Measurements from ENCODE around the gene VPS13A.
A peak's percentile ranks its signal among the peaks of the same experiment; 100 is the strongest.

VPS13A gene

DNA sequence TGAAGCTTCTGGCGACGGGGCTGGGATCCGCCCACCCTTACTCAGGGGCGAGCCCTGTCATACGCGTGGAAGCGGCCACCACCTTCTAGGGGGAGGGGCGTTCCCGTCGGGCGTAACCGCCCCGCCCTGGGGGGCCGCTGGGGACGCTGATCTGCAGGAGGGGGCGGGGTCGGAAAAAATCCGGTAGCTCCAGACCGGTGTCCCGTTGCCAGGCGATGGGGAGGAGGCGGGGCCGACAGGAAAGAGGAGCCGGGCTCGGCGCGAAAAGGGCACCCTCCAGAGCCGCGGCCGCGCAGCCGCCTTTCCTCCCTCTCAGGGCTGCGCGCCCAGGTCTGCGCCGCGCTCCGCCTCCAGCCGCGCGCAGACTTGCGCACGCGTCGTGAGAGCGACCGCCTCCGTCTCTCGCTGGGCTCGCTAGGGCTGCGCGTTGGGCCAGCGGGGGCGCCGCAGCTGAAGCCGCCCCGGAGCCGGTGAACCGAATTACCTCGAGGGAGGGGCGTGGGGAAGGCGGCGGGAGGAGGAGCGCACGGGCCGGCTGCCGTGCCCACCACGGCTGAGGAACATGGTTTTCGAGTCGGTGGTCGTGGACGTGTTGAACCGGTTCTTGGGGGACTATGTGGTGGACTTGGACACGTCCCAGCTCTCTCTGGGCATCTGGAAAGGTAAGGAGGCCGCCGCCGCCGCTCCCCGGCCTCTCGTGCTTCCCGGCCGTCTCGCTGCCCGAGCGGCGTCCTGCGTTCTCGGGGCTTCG lies at the start of gene VPS13A:
Gene VPS13A (plus strand): TSS at position 392 of the 751 bp plus-strand sequence. CDS start 171 bp downstream, at position 563.
- peak; percentile 52 for DNase-seq

DNA sequence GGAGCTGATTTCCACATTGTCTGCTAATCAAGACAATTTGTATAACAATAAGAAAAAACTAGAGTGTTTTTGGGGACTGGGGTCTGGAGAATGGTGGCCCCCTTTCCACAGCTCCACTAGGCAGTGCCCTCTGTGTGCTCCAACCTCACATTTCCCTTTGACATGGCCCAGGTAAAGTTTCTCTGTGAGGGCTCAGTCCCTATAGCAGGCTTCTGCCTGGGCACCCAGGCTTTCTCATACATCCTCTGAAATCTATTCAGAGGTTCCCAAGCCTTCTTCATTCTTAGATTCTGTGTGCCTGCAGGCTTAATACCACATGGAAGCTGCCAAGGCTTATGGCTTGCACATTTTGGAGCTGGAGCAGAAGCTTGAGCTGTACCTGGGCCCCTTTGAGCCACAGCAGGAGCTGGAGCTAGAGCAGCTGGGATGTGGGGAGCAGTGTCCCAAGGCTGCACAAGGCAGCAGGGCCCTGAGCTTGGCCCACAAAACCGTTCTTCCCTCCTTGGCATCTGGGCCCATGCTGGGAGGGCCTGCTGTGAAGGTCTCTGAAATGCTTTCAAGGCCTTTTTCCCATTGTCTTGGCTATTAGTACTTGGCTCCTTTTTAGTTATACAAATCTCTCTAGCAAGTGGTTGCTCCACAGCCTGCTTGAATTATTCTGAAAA lies 49.1 kb upstream of the VPS13A start:
- no peak for DNase-seq

GRCh38 chr9:77131399-77131798 lies 45.9 kb upstream of the VPS13A start:
- no peak for DNase-seq

DNA sequence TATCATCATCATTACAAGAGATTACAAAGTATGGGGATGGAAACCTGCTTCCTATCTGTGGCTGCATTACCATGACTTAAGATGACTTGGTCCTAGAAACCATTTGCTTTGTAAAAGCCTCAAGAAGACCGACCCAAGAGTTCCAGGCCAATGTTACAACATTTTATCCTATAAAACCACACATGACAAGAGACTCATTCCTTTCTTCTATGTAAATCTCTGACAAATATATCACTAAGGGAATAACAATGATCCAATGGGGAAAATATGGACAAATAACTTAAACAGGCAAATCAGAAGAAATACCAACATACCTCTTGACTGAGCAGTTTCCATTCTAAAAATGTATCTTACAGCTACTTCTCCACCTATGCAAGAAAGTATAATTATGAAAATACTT lies 44.3 kb upstream of the VPS13A start:
- DNase-seq = no peak

DNA sequence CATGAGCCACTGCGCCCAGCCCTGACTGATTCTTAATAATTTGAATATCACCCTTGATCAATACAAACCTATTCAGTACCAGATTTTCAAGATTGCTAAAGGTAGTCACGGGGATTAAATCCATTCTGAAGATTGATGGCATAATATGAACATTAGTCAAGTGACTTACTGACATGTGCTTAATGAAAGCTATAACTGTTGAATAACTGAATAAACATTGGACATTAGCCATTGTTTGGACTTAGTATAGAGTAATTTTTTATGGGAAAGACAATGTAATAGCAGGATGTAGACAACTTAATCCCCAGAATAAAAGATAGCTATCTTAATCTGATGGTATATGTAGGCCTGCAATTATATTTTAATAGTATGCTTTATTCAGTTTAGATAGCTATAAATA lies 35.0 kb upstream of the VPS13A start:
- DNase-seq = no peak

- DNase-seq = no peak
These were observed 27.5 kb upstream of the VPS13A start for GRCh38 chr9:77149879-77150278.

- DNase-seq = no peak
These were observed 25.0 kb upstream of the VPS13A start for GRCh38 chr9:77152289-77152688.

DNA sequence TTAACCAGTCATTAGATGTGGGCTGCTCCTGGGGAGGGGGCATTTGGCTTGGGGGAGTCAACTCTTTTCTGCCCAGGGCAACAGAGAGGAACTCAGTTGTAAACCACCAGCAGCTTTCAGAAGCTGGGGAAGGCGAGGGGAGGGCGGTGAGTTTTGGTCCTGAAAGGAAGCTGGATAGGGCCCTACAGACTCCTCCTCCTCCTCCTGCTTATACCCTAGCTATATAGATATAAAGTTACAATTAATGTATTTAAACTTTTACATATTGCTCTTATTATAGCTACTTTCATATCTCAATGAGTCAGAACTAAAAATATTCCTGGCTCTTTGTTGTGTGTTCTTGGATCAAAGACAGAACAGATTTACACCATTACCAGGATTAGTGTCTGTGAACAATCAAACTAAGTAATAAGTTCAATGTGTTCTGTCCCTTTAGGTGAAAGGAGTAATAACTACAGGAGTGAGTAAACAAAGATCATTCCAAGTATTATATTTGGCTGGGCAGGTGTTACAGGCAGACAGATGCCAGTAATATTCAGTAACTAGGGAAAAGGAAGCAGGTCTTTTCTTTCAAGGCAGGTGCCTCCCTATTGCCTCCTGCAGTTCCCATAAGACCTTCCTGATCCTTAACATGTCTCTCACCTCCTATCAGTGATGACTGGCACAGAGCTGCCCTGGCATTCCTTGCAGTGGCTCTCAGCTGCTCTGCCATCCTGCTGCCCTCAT lies 20.5 kb upstream of the VPS13A start:
- DNase-seq = no peak

- DNase-seq = no peak
These were observed 18.4 kb upstream of the VPS13A start for GRCh38 chr9:77158772-77159513.

DNA sequence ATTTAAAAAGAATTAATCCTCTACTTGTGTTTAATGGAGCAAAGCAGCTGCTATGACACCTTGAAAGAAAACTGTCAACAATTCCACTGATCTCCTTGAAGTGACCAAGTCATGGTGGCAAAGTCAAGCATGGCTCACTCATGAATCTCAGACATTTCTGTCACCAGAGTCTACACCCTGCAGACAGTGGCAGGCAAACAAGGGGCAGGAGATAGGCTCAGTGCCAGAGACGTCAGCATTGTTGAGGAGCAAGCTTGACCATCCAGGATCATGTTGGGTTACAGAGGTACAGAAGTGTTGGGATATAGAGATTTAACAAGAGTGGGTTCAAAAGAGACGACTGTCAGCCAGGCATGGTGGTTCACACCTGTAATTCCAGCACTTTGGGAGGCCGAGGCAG lies 16.1 kb upstream of the VPS13A start:
- no peak for DNase-seq

DNA sequence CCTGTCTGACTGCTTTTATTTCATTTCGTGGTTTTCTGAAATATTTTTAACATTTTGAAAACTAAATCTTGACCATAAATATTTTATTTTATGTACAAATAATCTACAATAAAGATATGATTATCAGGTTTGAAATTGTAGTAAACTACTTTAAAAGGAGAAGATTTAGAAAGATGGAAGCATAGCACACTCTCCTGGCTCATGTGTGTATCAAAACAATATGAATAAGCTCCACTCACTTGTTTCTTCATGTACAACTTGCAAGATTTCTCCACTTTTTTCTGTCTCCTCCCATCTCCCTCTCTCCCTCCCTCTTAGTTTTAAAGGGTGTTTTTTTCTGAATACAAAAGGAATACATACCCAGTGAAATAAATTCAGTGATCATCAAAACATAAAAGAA lies 15.4 kb upstream of the VPS13A start:
- no peak for DNase-seq

GRCh38 chr9:77162366-77162765 lies 15.0 kb upstream of the VPS13A start:
- no peak for DNase-seq

DNA sequence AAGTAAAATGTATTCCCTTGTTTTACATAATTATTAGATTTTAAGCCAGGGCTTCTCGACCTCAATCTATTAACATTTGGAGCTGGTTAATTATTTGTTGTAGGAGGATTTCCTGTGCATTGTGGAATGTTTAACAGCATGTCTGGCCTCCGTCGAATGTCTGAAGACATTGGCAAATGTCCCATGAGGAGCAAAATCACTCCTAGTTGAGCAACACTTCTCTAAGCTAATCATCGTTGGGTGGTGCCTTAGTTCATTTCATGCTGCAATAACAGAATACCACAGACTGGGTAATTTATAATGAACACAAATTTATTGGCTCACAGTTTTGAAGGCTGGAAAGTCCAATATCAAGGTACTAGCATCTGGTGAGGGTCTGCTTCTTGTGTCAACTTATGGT lies 13.4 kb upstream of the VPS13A start:
- DNase-seq = no peak

GRCh38 chr9:77166193-77166592 lies 11.1 kb upstream of the VPS13A start:
- no peak for DNase-seq

- no peak for DNase-seq
These were observed 6.2 kb upstream of the VPS13A start for GRCh38 chr9:77170991-77171699.

- no peak for DNase-seq
These were observed 2.2 kb upstream of the VPS13A start for GRCh38 chr9:77175151-77175550.

DNA sequence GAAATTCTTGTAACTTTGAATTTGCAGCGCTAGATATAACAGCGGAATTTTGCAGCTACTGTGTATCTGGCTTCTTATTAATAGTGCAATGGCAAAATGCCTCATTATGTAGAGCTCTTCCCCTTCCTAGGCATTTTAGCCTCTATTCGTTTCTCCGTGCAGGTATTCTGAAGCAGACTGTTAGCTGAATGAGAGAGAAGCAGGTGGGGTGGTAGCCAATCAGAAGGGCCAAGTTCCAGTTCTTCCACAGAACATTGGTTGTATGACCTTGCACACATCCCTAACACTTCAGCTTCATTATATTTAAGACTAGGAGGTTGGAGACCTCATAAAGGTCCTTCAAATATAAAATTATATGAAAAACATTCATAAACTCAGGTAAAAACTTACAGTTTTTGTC lies 1.2 kb upstream of the VPS13A start:
- no peak for DNase-seq

DNA sequence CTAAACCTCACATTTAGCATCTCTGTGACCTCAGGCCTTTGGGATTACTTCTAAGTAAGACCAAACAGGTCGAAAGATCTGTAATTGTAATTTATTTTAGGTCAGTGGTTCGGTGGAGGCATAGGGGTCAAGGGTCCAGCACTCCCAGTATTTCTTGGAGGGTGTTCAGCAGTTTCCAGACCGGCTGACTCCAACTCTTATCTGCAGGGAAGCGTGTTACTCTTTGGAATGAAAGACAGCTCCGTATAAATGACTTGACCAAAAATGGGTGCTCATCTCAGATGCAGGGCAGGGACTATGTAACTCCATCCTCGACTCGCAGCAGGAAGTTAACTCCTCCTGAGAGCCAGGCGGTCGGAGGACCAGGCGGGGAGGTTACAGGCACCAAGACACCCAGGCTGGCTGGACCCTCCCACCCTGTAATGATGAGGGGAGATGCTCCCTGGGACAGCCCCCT lies 620 bp upstream of the VPS13A start:
- DNase-seq = no peak

- DNase-seq = no peak
These were observed 810 bp downstream of the VPS13A start for GRCh38 chr9:77177894-77178794.

DNA sequence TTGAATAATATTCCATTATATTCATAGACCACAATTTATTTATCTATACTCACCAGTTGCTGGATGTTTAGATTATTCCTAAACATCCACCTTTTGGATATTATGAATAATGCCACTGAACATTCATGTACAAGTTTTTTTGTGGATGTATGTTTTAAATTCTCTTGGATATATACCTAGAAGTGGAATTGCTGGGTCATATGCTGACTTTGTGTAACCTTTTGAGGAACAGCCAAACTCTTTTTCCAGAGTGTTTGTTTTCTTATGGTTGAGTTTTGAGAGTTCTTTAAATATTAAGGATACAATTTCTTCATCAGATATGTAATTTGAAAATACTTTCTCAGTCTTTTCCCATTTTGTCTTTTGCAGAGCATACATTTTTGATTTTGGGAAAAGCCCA lies 2.7 kb downstream of the VPS13A start:
- no peak for DNase-seq

DNA sequence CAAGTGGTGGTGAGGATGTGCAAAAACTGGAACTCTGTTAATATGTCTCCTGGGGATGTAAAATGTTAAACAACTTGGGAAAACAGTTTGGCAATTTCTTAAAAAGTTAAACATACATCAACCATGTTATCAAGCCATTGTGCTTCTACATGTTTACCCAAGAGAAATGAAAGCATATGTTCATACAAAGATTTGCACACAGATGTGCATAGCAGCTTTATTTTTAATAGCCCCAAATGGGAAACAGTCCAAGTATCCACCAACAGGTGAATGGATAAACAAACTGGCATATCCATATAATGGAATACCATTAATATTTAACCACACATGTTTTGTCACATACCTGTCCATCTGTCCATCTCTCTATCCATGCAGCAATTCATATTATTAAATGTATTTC lies 6.2 kb downstream of the VPS13A start:
- no peak for DNase-seq
